ENCODE results near the gene TMEM115.
"Not testable (repeated sequence)": the region's sequence is repeated elsewhere in the genome, so short reads cannot be mapped to it uniquely, and the experiment has no call there.

The TMEM115 gene

GRCh38 chr3:50320853-50321335 lies 38.4 kb downstream of the TMEM115 start:
- in situ Hi-C loops (cut with MboI; ENCODE audit: low sequenced_read_pairs) = no loop called here

DNA sequence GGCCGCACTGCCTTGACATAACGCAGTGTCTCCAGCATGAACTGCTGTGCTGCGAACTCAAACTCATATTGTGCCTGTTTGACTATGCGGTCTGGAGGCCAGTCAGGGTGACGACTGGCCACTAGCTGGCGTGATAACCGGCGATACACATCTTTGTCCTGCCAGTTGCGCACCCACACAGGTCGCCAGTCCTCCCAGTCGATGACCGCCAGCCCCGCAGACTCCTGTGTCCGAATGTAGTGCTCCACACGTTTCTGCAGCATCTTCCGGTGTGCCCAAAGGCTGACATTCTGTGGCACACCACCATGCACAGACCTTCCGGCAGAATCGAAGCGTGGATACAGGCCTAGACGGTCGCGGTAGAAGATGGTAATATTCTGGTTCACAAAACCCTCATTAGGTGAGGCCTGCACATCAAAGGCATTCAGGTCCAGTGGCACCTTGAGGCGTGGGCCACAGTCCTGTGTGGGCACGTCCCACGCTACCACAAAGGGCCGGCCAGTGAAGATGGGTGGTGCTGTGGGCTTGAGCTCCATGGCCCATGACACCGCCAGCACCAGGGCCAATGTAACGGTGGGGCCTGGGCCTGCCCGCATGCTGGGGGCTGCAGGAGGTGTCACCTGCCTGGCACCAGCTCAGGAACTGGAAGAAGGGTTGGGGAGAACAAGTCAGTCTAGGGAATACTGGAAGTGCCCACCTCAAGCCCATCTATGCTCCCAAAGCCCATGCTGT lies 39.3 kb downstream of the TMEM115 start:
- in situ Hi-C loops (cut with MboI; ENCODE audit: low sequenced_read_pairs) = no loop called here

- in situ Hi-C loops (cut with MboI; ENCODE audit: low sequenced_read_pairs) = no loop called here
Measured at GRCh38 chr3:50319181-50319893, 40.0 kb downstream of the TMEM115 start.

DNA sequence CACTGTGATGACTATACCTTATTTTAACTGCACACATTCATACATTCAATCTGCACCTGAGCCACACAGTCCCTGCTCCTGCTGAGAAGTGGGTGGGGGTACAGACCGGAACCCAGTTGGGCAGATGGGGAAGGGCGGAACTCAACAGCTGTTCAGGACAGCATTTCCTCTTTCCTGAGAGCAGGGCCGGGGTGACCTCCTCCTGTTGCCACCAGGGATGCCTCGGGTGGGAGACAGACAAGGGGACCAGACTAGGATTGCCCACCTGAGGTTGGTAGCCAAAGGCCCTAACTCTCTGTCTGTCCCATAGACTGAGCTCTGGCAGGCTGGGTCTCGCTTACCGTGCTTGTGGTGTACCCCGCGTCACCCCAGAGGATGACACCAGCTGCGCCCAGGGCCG lies 40.7 kb downstream of the TMEM115 start:
- in situ Hi-C loops (cut with MboI; ENCODE audit: low sequenced_read_pairs) = no loop called here

- in situ Hi-C loops (cut with MboI; ENCODE audit: low sequenced_read_pairs) = no loop called here
Measured at GRCh38 chr3:50318163-50318562, 41.2 kb downstream of the TMEM115 start.

- in situ Hi-C loops (cut with MboI; ENCODE audit: low sequenced_read_pairs) = no loop called here
Measured at GRCh38 chr3:50317300-50317699, 42.0 kb downstream of the TMEM115 start.

- in situ Hi-C loops (cut with MboI; ENCODE audit: low sequenced_read_pairs) = no loop called here
Measured at GRCh38 chr3:50316657-50317242, 42.6 kb downstream of the TMEM115 start.

GRCh38 chr3:50314816-50315215 lies 44.5 kb downstream of the TMEM115 start:
- in situ Hi-C loops (cut with MboI; ENCODE audit: low sequenced_read_pairs) = no loop called here

- in situ Hi-C loops (cut with MboI; ENCODE audit: low sequenced_read_pairs) = no loop called here
Measured at GRCh38 chr3:50314342-50314741, 45.0 kb downstream of the TMEM115 start.

DNA sequence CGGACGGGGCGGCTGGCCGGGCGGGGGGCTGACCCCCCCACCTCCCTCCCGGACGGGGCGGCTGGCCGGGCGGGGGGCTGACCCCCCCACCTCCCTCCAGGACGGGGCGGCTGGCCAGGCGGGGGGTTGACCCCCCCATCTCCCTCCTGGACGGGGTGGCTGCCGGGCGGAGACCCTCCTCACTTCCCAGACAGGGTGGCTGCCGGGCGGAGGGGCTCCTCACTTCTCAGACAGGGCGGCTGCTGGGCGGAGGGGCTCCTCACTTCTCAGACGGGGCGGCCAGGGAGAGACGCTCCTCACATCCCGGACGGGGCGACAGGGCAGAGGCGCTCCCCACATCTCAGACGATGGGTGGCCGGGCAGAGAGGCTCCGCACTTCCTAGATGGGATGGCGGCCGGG lies 47.3 kb downstream of the TMEM115 start:
- in situ Hi-C loops (cut with MboI; ENCODE audit: low sequenced_read_pairs) = not testable (repeated sequence)
